HK-2 (cell line): ENCODE data around the gene LASP1NB.
"Not testable (repeated sequence)": the region's sequence is repeated elsewhere in the genome, so short reads cannot be mapped to it uniquely, and the experiment has no call there.

ENCODE experiments used
- DNase-seq: peaks from one replicate; pipeline ENCODE4 v3.0.0-alpha.2; 2018; ENCODE audit not compliant: unreplicated experiment

LASP1NB gene

GRCh38 chr17:38961413-38961812 is 36.0 kb downstream of the LASP1NB start:
- DNase-seq = no peak

GRCh38 chr17:38967290-38967738 is 41.9 kb downstream of the LASP1NB start, which contains the start of gene FBXO47:
FBXO47 (minus strand) TSS chr17:38967403; CDS start chr17:38963025, 4,378 bp downstream.
- DNase-seq = no peak

GRCh38 chr17:38969281-38969680 is 43.9 kb downstream of the LASP1NB start:
- DNase-seq = no peak

GRCh38 chr17:38970128-38970527 is 44.7 kb downstream of the LASP1NB start:
- DNase-seq = no peak

GRCh38 chr17:38970804-38971203 is 45.4 kb downstream of the LASP1NB start:
- no peak for DNase-seq

GRCh38 chr17:38976187-38976551 is 50.8 kb downstream of the LASP1NB start:
- DNase-seq = not testable (repeated sequence)

- no peak for DNase-seq
Observed at GRCh38 chr17:38978180-38978579, 52.8 kb downstream of the LASP1NB start.
